Coronary artery (tissue), 2 donors: ENCODE data around the gene SORCS3.

ENCODE experiments used
- DNase-seq: peaks from one replicate; pipeline ENCODE4 v3.0.0-alpha.2; 2017; ENCODE audit warnings: low spot score
- H3K27ac ChIP-seq, 2 donors: fragments of 200-600 bp; sonication (generic); one replicate each; pipeline ENCODE4 v1.5.1; 2016 to 2019
- H3K4me3 ChIP-seq: fragments of 200-600 bp; sonication (generic); 2 replicates; pipeline ENCODE4 v1.5.1; 2016; ENCODE audit warnings: mild to moderate bottlenecking, moderate library complexity
- TF ChIP-seq, protein P1 (sequence below): fragments of 200-600 bp; sonication (generic); IDR thresholded peaks from one replicate; pipeline ENCODE4 v1.5.1; 2019; ENCODE audit warnings: antibody characterized with exemption

SORCS3 gene

GRCh38 chr10:104614245-104614831 is 26.8 kb upstream of the SORCS3 start:
- no peak for DNase-seq
- TF ChIP-seq, protein P1, sequence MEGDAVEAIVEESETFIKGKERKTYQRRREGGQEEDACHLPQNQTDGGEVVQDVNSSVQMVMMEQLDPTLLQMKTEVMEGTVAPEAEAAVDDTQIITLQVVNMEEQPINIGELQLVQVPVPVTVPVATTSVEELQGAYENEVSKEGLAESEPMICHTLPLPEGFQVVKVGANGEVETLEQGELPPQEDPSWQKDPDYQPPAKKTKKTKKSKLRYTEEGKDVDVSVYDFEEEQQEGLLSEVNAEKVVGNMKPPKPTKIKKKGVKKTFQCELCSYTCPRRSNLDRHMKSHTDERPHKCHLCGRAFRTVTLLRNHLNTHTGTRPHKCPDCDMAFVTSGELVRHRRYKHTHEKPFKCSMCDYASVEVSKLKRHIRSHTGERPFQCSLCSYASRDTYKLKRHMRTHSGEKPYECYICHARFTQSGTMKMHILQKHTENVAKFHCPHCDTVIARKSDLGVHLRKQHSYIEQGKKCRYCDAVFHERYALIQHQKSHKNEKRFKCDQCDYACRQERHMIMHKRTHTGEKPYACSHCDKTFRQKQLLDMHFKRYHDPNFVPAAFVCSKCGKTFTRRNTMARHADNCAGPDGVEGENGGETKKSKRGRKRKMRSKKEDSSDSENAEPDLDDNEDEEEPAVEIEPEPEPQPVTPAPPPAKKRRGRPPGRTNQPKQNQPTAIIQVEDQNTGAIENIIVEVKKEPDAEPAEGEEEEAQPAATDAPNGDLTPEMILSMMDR: no peak
- Histone ChIP-seq H3K4me3 (no peak overlapping the region), H3K27ac (no peak overlapping the region)

DNA sequence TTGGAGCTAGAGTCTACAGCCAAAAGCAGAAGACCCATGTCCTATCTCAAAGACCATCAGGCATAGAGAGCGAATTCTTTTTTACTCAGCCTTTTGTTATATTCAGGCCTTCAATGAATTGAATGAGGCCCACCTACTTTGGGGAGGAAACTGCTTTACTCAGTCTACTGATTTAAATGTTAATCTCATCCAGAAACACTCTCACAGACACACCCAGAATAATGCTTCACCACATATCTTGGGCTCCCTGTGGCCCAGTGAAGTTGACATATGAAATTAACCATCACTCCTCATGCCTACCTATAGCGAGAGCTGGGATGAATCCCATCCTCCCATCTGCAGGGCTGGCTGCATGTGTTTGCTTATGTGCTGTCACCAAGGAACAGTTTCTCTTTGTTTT is 26.0 kb upstream of the SORCS3 start:
- H3K27ac ChIP-seq: no peak overlapping the region
- DNase-seq: no peak
- no peak overlapping the region for H3K4me3 ChIP-seq
- TF ChIP-seq, protein P1: no peak

DNA sequence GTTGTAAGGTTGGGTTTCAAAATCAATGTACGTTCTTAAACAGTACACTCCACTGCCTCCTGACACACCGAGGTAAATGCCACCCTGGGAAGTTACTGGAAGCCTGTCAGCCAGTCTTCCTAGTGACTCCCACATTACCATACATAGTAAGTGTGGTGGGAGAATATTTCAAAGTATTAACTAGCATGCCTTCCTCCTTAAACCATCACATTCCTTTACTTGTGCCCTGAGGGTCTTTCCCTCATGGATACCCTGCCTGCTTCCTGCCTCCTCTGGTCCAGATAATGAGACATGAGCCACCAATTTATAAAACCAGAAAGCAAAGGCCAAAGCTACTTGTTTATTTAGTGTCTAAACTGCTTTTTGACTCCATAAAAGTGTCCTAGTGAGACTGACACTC is 23.3 kb upstream of the SORCS3 start:
- no peak for DNase-seq
- H3K27ac ChIP-seq: no peak overlapping the region
- TF ChIP-seq, protein P1: no peak
- no peak overlapping the region for H3K4me3 ChIP-seq

- Histone ChIP-seq H3K27ac (no peak overlapping the region), H3K4me3 (no peak overlapping the region)
- TF ChIP-seq, protein P1: no peak
- no peak for DNase-seq
These were observed 18.9 kb upstream of the SORCS3 start for GRCh38 chr10:104622175-104622574.

DNA sequence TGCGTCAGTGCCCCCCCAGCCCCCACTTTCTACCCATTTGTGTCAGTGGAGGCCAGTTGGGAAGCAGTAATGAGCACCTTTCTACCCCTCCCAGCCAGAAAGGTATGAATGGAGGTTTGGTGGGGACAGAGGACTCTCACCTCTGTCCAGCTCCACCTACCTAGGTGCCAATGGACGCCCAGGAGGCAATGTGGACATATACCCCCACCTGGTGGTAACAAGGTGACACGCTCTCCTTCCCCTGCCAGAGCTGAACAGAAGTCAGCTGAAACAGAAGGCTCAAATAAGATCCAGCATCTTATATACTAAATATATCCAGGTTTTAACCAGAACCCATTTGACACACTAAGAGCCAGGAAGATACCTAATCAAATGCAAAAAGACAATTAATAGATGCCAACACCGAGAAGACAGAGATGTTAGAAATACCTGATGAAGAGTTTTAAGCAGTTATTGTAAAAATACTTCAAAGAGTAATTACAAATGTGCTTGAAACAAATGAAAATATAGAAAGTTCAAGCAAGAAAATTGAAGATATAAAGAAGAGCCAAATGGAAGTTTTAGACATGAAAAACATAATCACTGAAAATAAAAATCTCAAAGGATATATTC is 18.4 kb upstream of the SORCS3 start:
- TF ChIP-seq, protein P1: no peak
- no peak overlapping the region for H3K27ac ChIP-seq
- no peak overlapping the region for H3K4me3 ChIP-seq
- DNase-seq: no peak

DNA sequence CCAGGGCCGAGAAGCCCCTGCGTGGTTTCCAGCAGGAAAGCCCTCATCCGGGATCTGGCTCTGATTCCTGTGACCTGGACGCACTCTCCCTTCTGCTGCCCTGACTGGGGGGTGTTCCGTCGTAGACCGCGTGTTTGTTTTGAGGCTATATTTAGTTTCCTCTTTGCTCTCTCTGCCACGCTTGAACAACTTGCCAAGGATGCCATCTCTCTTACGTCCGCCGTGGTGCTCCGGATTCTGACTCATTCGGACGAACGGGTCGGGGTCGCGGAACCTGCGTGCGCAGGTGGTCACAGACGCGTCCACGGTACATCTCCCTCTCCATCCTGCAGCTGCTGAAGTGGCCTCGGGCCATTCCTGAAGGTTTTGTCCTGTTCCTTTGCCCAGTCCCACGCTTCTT is 10.4 kb upstream of the SORCS3 start:
- no peak overlapping the region for H3K27ac ChIP-seq
- TF ChIP-seq, protein P1: no peak
- DNase-seq: no peak
- no peak overlapping the region for H3K4me3 ChIP-seq

DNA sequence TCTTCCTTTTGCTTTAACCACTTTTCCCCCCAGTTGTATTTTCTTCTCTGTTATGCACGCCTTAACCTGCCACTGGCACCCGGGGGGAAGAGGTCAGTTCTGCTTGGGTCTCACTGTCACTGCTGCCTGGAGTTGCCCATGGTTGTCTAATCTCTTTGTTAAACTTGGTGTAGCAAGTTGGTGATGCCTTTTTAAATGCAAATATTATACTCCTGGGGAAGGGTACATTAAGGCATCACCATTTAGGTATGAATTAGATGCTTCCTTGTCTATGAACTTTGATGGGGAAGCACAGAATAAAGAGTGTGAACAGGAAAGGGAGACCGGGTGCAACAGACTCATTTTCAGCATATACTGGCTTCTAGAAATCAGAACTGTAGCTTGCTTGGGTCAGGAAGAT is 9.1 kb upstream of the SORCS3 start:
- no peak for DNase-seq
- H3K4me3 ChIP-seq: no peak overlapping the region
- TF ChIP-seq, protein P1: no peak
- no peak overlapping the region for H3K27ac ChIP-seq
